ENCODE results near the gene METTL14.

Gene METTL14

GRCh38 chr4:118742050-118742449 lies 56.9 kb downstream of the METTL14 start:
- no peaks in the 10 kb centered on the region for H3K9me3 ChIP-seq (ENCODE audit: insufficient read depth, low read length, severe bottlenecking)
- no peak overlapping the region for H3K9ac ChIP-seq (ENCODE audit: low read depth, low read length)
- no peak overlapping the region for H3K4me3 ChIP-seq (ENCODE audit: low read depth in 1 of 2, low read length in 2 of 2)
- peaks cover 45% of the 10 kb centered on the region for H3K36me3 ChIP-seq (ENCODE audit: insufficient read depth, low read length)
- no peak for DNase-seq
- H3K4me2 ChIP-seq (ENCODE audit: insufficient read depth, low read length) = no peak overlapping the region
- no peaks in the 10 kb centered on the region for H3K79me2 ChIP-seq (ENCODE audit: insufficient read depth, low read length)
- no peaks in the 10 kb centered on the region for H3K4me1 ChIP-seq (ENCODE audit: insufficient read depth, low read length)
- no peak overlapping the region for H2AFZ ChIP-seq (ENCODE audit: low read depth, low read length)
- H3K27me3 ChIP-seq (ENCODE audit: insufficient read depth, low read length, poor library complexity) = no peaks in the 10 kb centered on the region
- TF ChIP-seq EZH2 (IDR thresholded peaks at IDR 0.05; ENCODE audit: borderline replicate concordance, low read depth, low read length, severe bottlenecking) (no peak), CTCF (IDR thresholded peaks at IDR 0.05; ENCODE audit: borderline replicate concordance, extremely low read depth, low read length, poor library complexity, severe bottlenecking) (no peak)
- ATAC-seq (ENCODE audit: insufficient read depth, low read depth) = no peak
- no peak overlapping the region for H3K27ac ChIP-seq (ENCODE audit: low read length)
- H4K20me1 ChIP-seq (ENCODE audit: insufficient read depth, low read length) = no peaks in the 10 kb centered on the region

- Histone ChIP-seq H3K79me2 (ENCODE audit: insufficient read depth, low read length) (no peaks in the 10 kb centered on the region), H2AFZ (ENCODE audit: low read depth, low read length) (no peak overlapping the region), H4K20me1 (ENCODE audit: insufficient read depth, low read length) (no peaks in the 10 kb centered on the region), H3K4me1 (ENCODE audit: insufficient read depth, low read length) (no peaks in the 10 kb centered on the region), H3K4me2 (ENCODE audit: insufficient read depth, low read length) (no peak overlapping the region), H3K36me3 (ENCODE audit: insufficient read depth, low read length) (peaks cover 30% of the 10 kb centered on the region), H3K9ac (ENCODE audit: low read depth, low read length) (no peak overlapping the region), H3K27me3 (ENCODE audit: insufficient read depth, low read length, poor library complexity) (no peaks in the 10 kb centered on the region), H3K9me3 (ENCODE audit: insufficient read depth, low read length, severe bottlenecking) (no peaks in the 10 kb centered on the region), H3K4me3 (ENCODE audit: low read depth in 1 of 2, low read length in 2 of 2) (no peak overlapping the region), H3K27ac (ENCODE audit: low read length) (no peak overlapping the region)
- DNase-seq (no peak), ATAC-seq (ENCODE audit: insufficient read depth, low read depth) (no peak)
- TF ChIP-seq CTCF (IDR thresholded peaks at IDR 0.05; ENCODE audit: borderline replicate concordance, extremely low read depth, low read length, poor library complexity, severe bottlenecking) = no peak
- TF ChIP-seq EZH2 (IDR thresholded peaks at IDR 0.05; ENCODE audit: borderline replicate concordance, low read depth, low read length, severe bottlenecking) = no peak
Observed at GRCh38 chr4:118743867-118744266, 58.7 kb downstream of the METTL14 start.

- no peak for ATAC-seq (ENCODE audit: insufficient read depth, low read depth)
- H3K79me2 ChIP-seq (ENCODE audit: insufficient read depth, low read length) = no peaks in the 10 kb centered on the region
- TF ChIP-seq EZH2 (IDR thresholded peaks at IDR 0.05; ENCODE audit: borderline replicate concordance, low read depth, low read length, severe bottlenecking) = no peak
- TF ChIP-seq CTCF (IDR thresholded peaks at IDR 0.05; ENCODE audit: borderline replicate concordance, extremely low read depth, low read length, poor library complexity, severe bottlenecking) = no peak
- H3K4me2 ChIP-seq (ENCODE audit: insufficient read depth, low read length) = no peak overlapping the region
- no peak overlapping the region for H3K27ac ChIP-seq (ENCODE audit: low read length)
- H3K9me3 ChIP-seq (ENCODE audit: insufficient read depth, low read length, severe bottlenecking) = no peaks in the 10 kb centered on the region
- no peak for DNase-seq
- no peaks in the 10 kb centered on the region for H3K27me3 ChIP-seq (ENCODE audit: insufficient read depth, low read length, poor library complexity)
- peaks cover 21% of the 10 kb centered on the region for H3K36me3 ChIP-seq (ENCODE audit: insufficient read depth, low read length)
- H3K4me3 ChIP-seq (ENCODE audit: low read depth in 1 of 2, low read length in 2 of 2) = no peak overlapping the region
- H2AFZ ChIP-seq (ENCODE audit: low read depth, low read length) = no peak overlapping the region
- no peak overlapping the region for H3K9ac ChIP-seq (ENCODE audit: low read depth, low read length)
- H3K4me1 ChIP-seq (ENCODE audit: insufficient read depth, low read length) = no peaks in the 10 kb centered on the region
- H4K20me1 ChIP-seq (ENCODE audit: insufficient read depth, low read length) = no peaks in the 10 kb centered on the region
Observed at GRCh38 chr4:118745357-118745756, 60.2 kb downstream of the METTL14 start.

Data from DND-41 (cell line).